ENCODE data around the gene STIP1. TPM values are rescaled to one million over a fixed set of nuclear protein-coding genes. Genes with fewer than 3 reads are reported as not detected.
A peak's percentile ranks its signal among the peaks of the same experiment; 100 is the strongest.

Gene STIP1
- total and polyA plus RNA-seq, 2 donors (not counting 1 experiment from before 2014, with no cell fraction given), result 98.8 to 147 TPM

GRCh38 chr11:64170419-64170818 is 15.6 kb upstream of the STIP1 start:
- no peak overlapping the region for H3K4me2 ChIP-seq (ENCODE audit: extremely low read depth, insufficient read depth, low read length)
- no peak overlapping the region for H2AFZ ChIP-seq (ENCODE audit: low read length)
- no peak overlapping the region for H3K4me3 ChIP-seq (replicated peaks in 1 of 4; ENCODE audit: control extremely low read depth in 1 of 4, insufficient read depth in 1 of 4, low read depth in 3 of 4, low read length in 4 of 4)
- H3K27me3 ChIP-seq (ENCODE audit: control insufficient read depth, insufficient read depth, low read length), result no peaks in the 10 kb centered on the region
- no peak overlapping the region for H3K27ac ChIP-seq (ENCODE audit: insufficient read depth, low read length)
- H3K36me3 ChIP-seq (ENCODE audit: control insufficient read depth, insufficient read depth, low read length), result no peaks in the 10 kb centered on the region
- H3K4me1 ChIP-seq (ENCODE audit: control insufficient read depth, extremely low read depth, insufficient read depth, low read length), result no peaks in the 10 kb centered on the region
- DNase-seq (ENCODE audit: low read depth in 2 of 2), result no peak
- H4K20me1 ChIP-seq (ENCODE audit: control insufficient read depth, extremely low read depth, insufficient read depth, low read length), result no peaks in the 10 kb centered on the region
- H3K9ac ChIP-seq (ENCODE audit: insufficient read depth, low read length), result no peak overlapping the region
- no peaks in the 10 kb centered on the region for H3K79me2 ChIP-seq (ENCODE audit: control insufficient read depth, insufficient read depth, low read length)
- no peak for TF ChIP-seq EZH2 (IDR thresholded peaks at IDR 0.05; ENCODE audit: low read length, missing control alignments)
- TF ChIP-seq CTCF (conservative IDR thresholded peaks at IDR 0.05 in 1 of 2, IDR thresholded peaks at IDR 0.05 in 1 of 2; ENCODE audit: low read depth in 1 of 2, low read length in 2 of 2), result no peak
- H3K9me3 ChIP-seq (ENCODE audit: control insufficient read depth, insufficient read depth, low read depth, low read length), result no peaks in the 10 kb centered on the region

GRCh38 chr11:64173616-64174355 is 12.2 kb upstream of the STIP1 start:
- Histone ChIP-seq H3K27ac (ENCODE audit: insufficient read depth, low read length) (no peak overlapping the region), H3K4me3 (replicated peaks in 1 of 4; ENCODE audit: control extremely low read depth in 1 of 4, insufficient read depth in 1 of 4, low read depth in 3 of 4, low read length in 4 of 4) (no peak overlapping the region), H4K20me1 (ENCODE audit: control insufficient read depth, extremely low read depth, insufficient read depth, low read length) (no peaks in the 10 kb centered on the region), H3K79me2 (ENCODE audit: control insufficient read depth, insufficient read depth, low read length) (no peaks in the 10 kb centered on the region), H3K36me3 (ENCODE audit: control insufficient read depth, insufficient read depth, low read length) (peaks cover 2% of the 10 kb centered on the region), H3K9me3 (ENCODE audit: control insufficient read depth, insufficient read depth, low read depth, low read length) (no peaks in the 10 kb centered on the region), H2AFZ (ENCODE audit: low read length) (no peak overlapping the region), H3K4me2 (ENCODE audit: extremely low read depth, insufficient read depth, low read length) (no peak overlapping the region), H3K27me3 (ENCODE audit: control insufficient read depth, insufficient read depth, low read length) (no peaks in the 10 kb centered on the region), H3K9ac (ENCODE audit: insufficient read depth, low read length) (no peak overlapping the region), H3K4me1 (ENCODE audit: control insufficient read depth, extremely low read depth, insufficient read depth, low read length) (no peaks in the 10 kb centered on the region)
- peak in 1 of 2 donors; percentile 24 for DNase-seq (ENCODE audit: low read depth in 2 of 2)
- TF ChIP-seq EZH2 (IDR thresholded peaks at IDR 0.05; ENCODE audit: low read length, missing control alignments), result no peak
- no peak for TF ChIP-seq CTCF (conservative IDR thresholded peaks at IDR 0.05 in 1 of 2, IDR thresholded peaks at IDR 0.05 in 1 of 2; ENCODE audit: low read depth in 1 of 2, low read length in 2 of 2)

GRCh38 chr11:64176751-64177150 is 9.2 kb upstream of the STIP1 start:
- Histone ChIP-seq H3K27ac (ENCODE audit: insufficient read depth, low read length) (no peak overlapping the region), H3K9me3 (ENCODE audit: control insufficient read depth, insufficient read depth, low read depth, low read length) (no peaks in the 10 kb centered on the region), H3K4me3 (replicated peaks in 1 of 4; ENCODE audit: control extremely low read depth in 1 of 4, insufficient read depth in 1 of 4, low read depth in 3 of 4, low read length in 4 of 4) (no peak overlapping the region), H3K27me3 (ENCODE audit: control insufficient read depth, insufficient read depth, low read length) (no peaks in the 10 kb centered on the region), H3K9ac (ENCODE audit: insufficient read depth, low read length) (no peak overlapping the region), H2AFZ (ENCODE audit: low read length) (no peak overlapping the region), H3K4me2 (ENCODE audit: extremely low read depth, insufficient read depth, low read length) (no peak overlapping the region), H3K36me3 (ENCODE audit: control insufficient read depth, insufficient read depth, low read length) (peaks cover 5% of the 10 kb centered on the region), H3K79me2 (ENCODE audit: control insufficient read depth, insufficient read depth, low read length) (no peaks in the 10 kb centered on the region), H3K4me1 (ENCODE audit: control insufficient read depth, extremely low read depth, insufficient read depth, low read length) (peaks cover 10% of the 10 kb centered on the region), H4K20me1 (ENCODE audit: control insufficient read depth, extremely low read depth, insufficient read depth, low read length) (no peaks in the 10 kb centered on the region)
- no peak for DNase-seq (ENCODE audit: low read depth in 2 of 2)
- TF ChIP-seq EZH2 (IDR thresholded peaks at IDR 0.05; ENCODE audit: low read length, missing control alignments), result no peak
- no peak for TF ChIP-seq CTCF (conservative IDR thresholded peaks at IDR 0.05 in 1 of 2, IDR thresholded peaks at IDR 0.05 in 1 of 2; ENCODE audit: low read depth in 1 of 2, low read length in 2 of 2)
